NCI-H82 treated with DMSO at 0.1 percent for 48 hours (cell line): Measurements from ENCODE around the gene UBTD2.
A peak's percentile ranks its signal among the peaks of the same experiment; 100 is the strongest.
"Not testable (repeated sequence)": the region's sequence is repeated elsewhere in the genome, so short reads cannot be mapped to it uniquely, and the experiment has no call there.

Experiments
- DNase-seq: peaks from one replicate; lab custom pipeline; 2025; ENCODE audit not compliant: unreplicated experiment; lab: John Stamatoyannopoulos, UW

The UBTD2 gene

GRCh38 chr5:172283020-172283861 is at the start of gene UBTD2:
UBTD2 (minus strand) TSS chr5:172283764; CDS start chr5:172283665, 99 bp downstream.
- peak; percentile 25 for DNase-seq

GRCh38 chr5:172326901-172327300 is 43.3 kb upstream of the UBTD2 start:
- not testable (repeated sequence) for DNase-seq

GRCh38 chr5:172325452-172325851 is 41.9 kb upstream of the UBTD2 start:
- DNase-seq = no peak

- no peak for DNase-seq
Measured at GRCh38 chr5:172322028-172322965, 38.7 kb upstream of the UBTD2 start.

- DNase-seq = peak; percentile 50
Measured at GRCh38 chr5:172321593-172321992, 38.0 kb upstream of the UBTD2 start.

- DNase-seq = no peak
Measured at GRCh38 chr5:172319708-172320441, 36.3 kb upstream of the UBTD2 start.

- no peak for DNase-seq
Measured at GRCh38 chr5:172315587-172316493, 32.3 kb upstream of the UBTD2 start.

GRCh38 chr5:172313915-172314314 is 30.4 kb upstream of the UBTD2 start:
- DNase-seq = no peak

- no peak for DNase-seq
Measured at GRCh38 chr5:172312286-172312685, 28.7 kb upstream of the UBTD2 start.

GRCh38 chr5:172311605-172312004 is 28.0 kb upstream of the UBTD2 start:
- no peak for DNase-seq

GRCh38 chr5:172311026-172311425 is 27.5 kb upstream of the UBTD2 start:
- no peak for DNase-seq

GRCh38 chr5:172305380-172305779 is 21.8 kb upstream of the UBTD2 start:
- no peak for DNase-seq

- peak; percentile 22 for DNase-seq
Measured at GRCh38 chr5:172303572-172304335, 20.2 kb upstream of the UBTD2 start.

GRCh38 chr5:172303162-172303561 is 19.6 kb upstream of the UBTD2 start:
- no peak for DNase-seq

- no peak for DNase-seq
Measured at GRCh38 chr5:172302047-172302710, 18.6 kb upstream of the UBTD2 start.

GRCh38 chr5:172299916-172300439 is 16.4 kb upstream of the UBTD2 start:
- no peak for DNase-seq

- no peak for DNase-seq
Measured at GRCh38 chr5:172294831-172295230, 11.3 kb upstream of the UBTD2 start.

- DNase-seq = no peak
Measured at GRCh38 chr5:172293745-172294342, 10.3 kb upstream of the UBTD2 start.
